GM21737 (cell line): ENCODE results near the gene PRPF19.

Experiments used
- ATAC-seq: cut with Tn5 transposase; IDR thresholded peaks from one replicate; pipeline ENCODE4 v1.9.1; 2021; ENCODE audit warnings: mild to moderate bottlenecking, moderate library complexity; ENCODE audit not compliant: unreplicated experiment

Gene PRPF19

DNA sequence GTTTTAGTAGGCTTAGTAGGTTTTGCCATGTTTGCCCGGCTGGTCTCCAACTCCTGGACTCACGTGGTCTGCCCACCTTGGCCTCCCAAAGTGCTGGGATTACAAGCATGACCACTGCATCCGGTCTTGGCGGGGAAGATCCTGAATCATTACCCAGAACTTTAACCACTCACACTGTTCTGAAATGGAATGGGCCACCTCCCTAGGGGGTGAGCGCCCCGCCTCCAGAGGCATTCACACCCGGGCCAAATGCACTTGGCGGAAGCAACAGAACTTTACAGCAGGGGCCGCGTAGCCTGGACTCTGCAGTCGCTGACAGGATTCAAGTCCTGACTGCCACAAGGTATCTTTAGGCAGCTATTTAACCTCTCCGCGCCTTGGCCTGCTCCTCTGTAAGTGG lies 59.1 kb downstream of the PRPF19 start:
- ATAC-seq: no peak

- ATAC-seq: no peak
Observed at GRCh38 chr11:60845338-60845737, 61.0 kb downstream of the PRPF19 start.

- no peak for ATAC-seq
Observed at GRCh38 chr11:60844870-60845221, 61.5 kb downstream of the PRPF19 start.

- ATAC-seq: no peak
Observed at GRCh38 chr11:60844045-60844869, 62.1 kb downstream of the PRPF19 start.

GRCh38 chr11:60842668-60843600 lies 63.5 kb downstream of the PRPF19 start:
- ATAC-seq: no peak

GRCh38 chr11:60841797-60842667 lies 64.4 kb downstream of the PRPF19 start, which contains the start of gene CCDC86:
Gene CCDC86, plus strand, starts transcription at chr11:60842113. Its CDS starts 12 bp downstream, at chr11:60842125.
- peak; percentile 73 for ATAC-seq
